MCF 10A (cell line): ENCODE measurements around the gene BOD1L1. TPM values are rescaled to one million over a fixed set of nuclear protein-coding genes. Genes with fewer than 3 reads are reported as not detected.
"Not testable (repeated sequence)": the region's sequence is repeated elsewhere in the genome, so short reads cannot be mapped to it uniquely, and the experiment has no call there.

Source experiments
- BruUV-seq: library from RNA; stranded (reverse); fragments of 400-500 nt; replicated peaks from 2 replicates; lab custom pipeline; 2021; lab: Mats Ljungman, UMichigan
- CTCF ChIA-PET: fragments of 300-600 bp; sonication (Branson Sonifier 250); formaldehyde crosslinking; extraction: SDS; loops from one replicate; lab custom pipeline; 2021; ENCODE audit warnings: antibody characterized with exemption, inconsistent platforms; lab: Yijun Ruan, JAX
- POLR2A ChIA-PET: fragments of 300-600, 350-650 bp; sonication (Branson Sonifier 250); formaldehyde crosslinking; extraction: SDS; loops from one replicate; lab custom pipeline; 2020; ENCODE audit warnings: antibody characterized with exemption, inconsistent platforms; lab: Yijun Ruan, JAX
- DNase-seq: peaks from one replicate; pipeline ENCODE4 v3.0.0-alpha.2; 2018; ENCODE audit not compliant: unreplicated experiment
- H3K27ac Mint-ChIP-seq: one replicate; pipeline ENCODE4 v1.8.0; 2022; ENCODE audit warnings: mild to moderate bottlenecking, low read depth, mixed read lengths; ENCODE audit not compliant: unreplicated experiment
- H3K27me3 Mint-ChIP-seq: one replicate; pipeline ENCODE4 v1.8.0; 2022; ENCODE audit warnings: mixed read lengths; ENCODE audit not compliant: insufficient read depth, unreplicated experiment
- H3K36me3 Mint-ChIP-seq: one replicate; pipeline ENCODE4 v1.8.0; 2022; ENCODE audit warnings: mild to moderate bottlenecking, moderate library complexity, mixed read lengths; ENCODE audit not compliant: insufficient read depth, unreplicated experiment
- H3K4me1 Mint-ChIP-seq: one replicate; pipeline ENCODE4 v1.8.0; 2022; ENCODE audit warnings: mixed read lengths; ENCODE audit not compliant: insufficient read depth, unreplicated experiment
- H3K4me3 Mint-ChIP-seq: one replicate; pipeline ENCODE4 v1.8.0; 2022; ENCODE audit warnings: mild to moderate bottlenecking, moderate library complexity, mixed read lengths; ENCODE audit not compliant: unreplicated experiment
- H3K9me3 Mint-ChIP-seq: one replicate; pipeline ENCODE4 v1.8.0; 2022; ENCODE audit warnings: mixed read lengths; ENCODE audit not compliant: unreplicated experiment
- intact Hi-C: fragments of 100-400 bp; cut with micrococcal nuclease; formaldehyde crosslinking; loops from 2 replicates; pipeline ENCODE4 v1.14.1; 2022
- total RNA-seq: library from RNA; stranded (reverse); gene quantifications from 2 replicates; pipeline ENCODE4 v1.2.3, GENCODE V29; 2022
- TF ChIP-seq, protein P1 (sequence below): fragments of 200-600 bp; IDR thresholded peaks from one replicate; pipeline ENCODE4 v1.8.0; 2022; ENCODE audit warnings: antibody characterized with exemption, mild to moderate bottlenecking; ENCODE audit not compliant: unreplicated experiment

BOD1L1 gene
- total RNA-seq, 1 experiment from 2014 or later = 46.8 TPM

DNA sequence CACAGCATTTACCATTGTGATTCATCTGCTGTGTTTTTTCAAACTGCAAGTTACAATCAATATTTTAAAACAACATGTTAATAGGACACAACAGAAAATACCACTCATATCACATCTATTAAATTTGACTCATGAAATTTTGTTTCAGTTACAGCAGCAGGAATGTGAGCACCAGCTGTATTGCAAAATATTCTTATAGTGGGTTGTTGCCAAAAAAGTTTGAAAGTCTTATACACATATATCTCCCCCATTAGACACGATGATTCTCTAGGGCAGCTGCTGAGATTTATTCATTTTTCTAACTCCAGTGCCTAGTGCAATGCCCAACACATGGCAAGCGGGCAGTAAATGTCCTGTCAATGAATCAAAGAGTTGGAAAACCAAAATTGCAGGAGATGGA lies 56.6 kb downstream of the BOD1L1 start:
- DNase-seq = no peak
- BruUV-seq = no TSS peak
- Mint-ChIP-seq H3K27ac (no peak overlapping the region), H3K36me3 (peaks cover 78% of the 10 kb centered on the region), H3K9me3 (no peaks in the 10 kb centered on the region), H3K4me1 (no peaks in the 10 kb centered on the region), H3K4me3 (no peak overlapping the region), H3K27me3 (no peaks in the 10 kb centered on the region)
- CTCF ChIA-PET = no interaction called here
- intact Hi-C loops = no loop called here
- POLR2A ChIA-PET = no interaction called here
- TF ChIP-seq, protein P1, sequence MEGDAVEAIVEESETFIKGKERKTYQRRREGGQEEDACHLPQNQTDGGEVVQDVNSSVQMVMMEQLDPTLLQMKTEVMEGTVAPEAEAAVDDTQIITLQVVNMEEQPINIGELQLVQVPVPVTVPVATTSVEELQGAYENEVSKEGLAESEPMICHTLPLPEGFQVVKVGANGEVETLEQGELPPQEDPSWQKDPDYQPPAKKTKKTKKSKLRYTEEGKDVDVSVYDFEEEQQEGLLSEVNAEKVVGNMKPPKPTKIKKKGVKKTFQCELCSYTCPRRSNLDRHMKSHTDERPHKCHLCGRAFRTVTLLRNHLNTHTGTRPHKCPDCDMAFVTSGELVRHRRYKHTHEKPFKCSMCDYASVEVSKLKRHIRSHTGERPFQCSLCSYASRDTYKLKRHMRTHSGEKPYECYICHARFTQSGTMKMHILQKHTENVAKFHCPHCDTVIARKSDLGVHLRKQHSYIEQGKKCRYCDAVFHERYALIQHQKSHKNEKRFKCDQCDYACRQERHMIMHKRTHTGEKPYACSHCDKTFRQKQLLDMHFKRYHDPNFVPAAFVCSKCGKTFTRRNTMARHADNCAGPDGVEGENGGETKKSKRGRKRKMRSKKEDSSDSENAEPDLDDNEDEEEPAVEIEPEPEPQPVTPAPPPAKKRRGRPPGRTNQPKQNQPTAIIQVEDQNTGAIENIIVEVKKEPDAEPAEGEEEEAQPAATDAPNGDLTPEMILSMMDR = no peak

DNA sequence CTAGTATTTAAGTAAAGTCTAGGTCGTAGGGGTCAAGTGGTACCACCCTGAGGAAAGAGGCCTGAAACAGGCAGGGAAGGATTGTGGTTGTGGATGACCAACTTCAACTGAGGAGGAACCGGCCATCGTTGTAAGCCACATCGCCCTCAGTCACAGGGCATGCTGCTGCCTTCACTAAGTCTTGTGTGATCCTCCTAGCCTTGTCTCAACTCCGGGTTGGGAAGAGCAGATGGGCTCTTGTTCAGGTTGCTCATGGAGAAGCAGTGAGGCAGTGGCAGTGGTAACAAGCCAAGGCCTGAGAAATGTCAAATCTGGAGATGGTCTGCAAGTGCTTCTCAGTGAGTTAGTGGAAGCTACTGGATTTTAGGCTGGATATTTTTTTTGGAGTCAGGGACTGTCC lies 60.4 kb downstream of the BOD1L1 start:
- no peak overlapping the region for H3K27ac Mint-ChIP-seq
- DNase-seq = no peak
- no peaks in the 10 kb centered on the region for H3K9me3 Mint-ChIP-seq
- intact Hi-C loops = no loop called here
- ChIA-PET CTCF (no interaction called here), POLR2A (interaction anchor here (0.5 kb wide), 1 partner anchor 844 kb away, joined by 3 read pairs; no protein-coding TSS in a partner anchor)
- BruUV-seq = no TSS peak
- H3K36me3 Mint-ChIP-seq = peaks cover 44% of the 10 kb centered on the region
- H3K4me1 Mint-ChIP-seq = no peaks in the 10 kb centered on the region
- TF ChIP-seq, protein P1 = no peak
- no peaks in the 10 kb centered on the region for H3K27me3 Mint-ChIP-seq
- no peak overlapping the region for H3K4me3 Mint-ChIP-seq

DNA sequence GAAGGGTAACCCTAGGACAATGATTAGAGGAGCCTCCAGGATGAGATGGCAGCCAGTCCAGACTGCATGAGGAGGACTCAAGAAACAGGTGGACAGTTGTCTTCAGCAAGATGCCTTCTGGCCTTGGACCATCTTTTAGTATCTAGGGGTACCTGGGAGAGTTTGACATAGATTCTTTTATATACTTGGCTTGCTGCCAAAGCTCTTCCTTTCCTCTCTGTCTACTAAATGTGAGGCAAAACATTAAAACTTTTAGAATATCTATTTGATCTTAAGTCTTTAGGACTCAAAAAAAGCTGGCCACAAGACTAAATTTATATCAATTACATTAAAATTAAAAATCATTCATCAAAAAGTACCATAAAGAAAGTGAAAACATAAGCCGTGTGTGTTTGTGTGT lies 64.6 kb downstream of the BOD1L1 start:
- ChIA-PET POLR2A (interaction anchor here (0.5 to 0.7 kb wide), 2 partner anchors 105 to 711 kb away, joined by 3 to 5 read pairs; no protein-coding TSS in a partner anchor), CTCF (interaction anchor here (0.7 to 4.2 kb wide), 6 partner anchors 12 to 932 kb away, joined by 3 to 25 read pairs (median 4); no protein-coding TSS in a partner anchor)
- intact Hi-C loops = no loop called here

DNA sequence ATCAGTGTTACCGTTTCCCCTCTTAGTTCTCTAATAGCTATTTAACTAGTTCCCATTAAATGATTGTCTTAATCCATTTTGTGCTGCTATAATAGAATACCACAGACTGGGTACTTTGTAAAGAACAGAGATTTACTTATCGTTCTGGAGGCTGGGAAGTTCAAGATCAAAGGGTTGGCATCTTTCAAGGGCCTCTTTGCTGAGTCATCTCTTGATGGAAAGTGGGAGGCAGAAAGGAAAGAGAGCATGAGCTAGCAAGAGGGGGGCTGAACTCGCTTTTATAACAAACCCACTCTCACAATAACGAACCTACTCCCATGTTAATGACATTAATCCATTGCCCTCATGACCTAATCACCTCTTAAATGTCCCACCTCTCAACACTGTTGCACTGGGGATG lies 65.9 kb downstream of the BOD1L1 start:
- intact Hi-C loops = no loop called here
- ChIA-PET POLR2A (no interaction called here), CTCF (interaction anchor here (1.2 to 4.2 kb wide), 2 partner anchors 13 to 837 kb away, joined by 4 to 25 read pairs; no protein-coding TSS in a partner anchor)
- TF ChIP-seq, protein P1 = no peak
- H3K4me3 Mint-ChIP-seq = no peak overlapping the region
- H3K9me3 Mint-ChIP-seq = no peaks in the 10 kb centered on the region
- no peak for DNase-seq
- H3K4me1 Mint-ChIP-seq = peaks cover 14% of the 10 kb centered on the region
- no TSS peak for BruUV-seq
- peaks cover 4% of the 10 kb centered on the region for H3K36me3 Mint-ChIP-seq
- no peaks in the 10 kb centered on the region for H3K27me3 Mint-ChIP-seq
- H3K27ac Mint-ChIP-seq = no peak overlapping the region

More for the DNA sequence above, 64.6 kb downstream of the BOD1L1 start:
- Mint-ChIP-seq H3K27ac (no peak overlapping the region), H3K27me3 (no peaks in the 10 kb centered on the region), H3K4me3 (no peak overlapping the region), H3K9me3 (no peaks in the 10 kb centered on the region), H3K4me1 (peaks cover 14% of the 10 kb centered on the region), H3K36me3 (peaks cover 14% of the 10 kb centered on the region)
- DNase-seq = no peak
- no TSS peak for BruUV-seq
- TF ChIP-seq, protein P1 = no peak

DNA sequence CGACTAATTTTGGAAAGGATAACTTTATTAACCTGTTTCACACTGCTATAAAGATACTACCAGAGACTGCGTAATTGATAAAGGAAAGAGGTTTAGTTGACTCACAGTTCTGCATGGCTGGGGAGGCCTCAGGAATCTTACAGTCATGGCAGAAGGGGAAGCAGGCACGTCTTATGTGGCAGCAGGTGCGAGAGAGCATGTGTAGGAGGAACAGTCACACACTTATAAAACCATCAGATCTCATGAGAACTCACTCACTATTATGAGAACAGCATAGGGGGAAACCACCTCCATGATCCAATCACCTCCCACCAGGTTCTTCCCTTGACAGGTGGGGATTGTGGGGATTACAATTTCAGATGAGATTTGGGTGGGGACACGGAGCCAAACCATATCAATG lies 67.4 kb downstream of the BOD1L1 start:
- H3K9me3 Mint-ChIP-seq, intact Hi-C loops, H3K4me3 Mint-ChIP-seq, POLR2A ChIA-PET, DNase-seq, H3K36me3 Mint-ChIP-seq, BruUV-seq, H3K27ac Mint-ChIP-seq, H3K27me3 Mint-ChIP-seq: not testable (repeated sequence)
- peaks cover 14% of the 10 kb centered on the region for H3K4me1 Mint-ChIP-seq
- CTCF ChIA-PET = interaction anchor here (0.6 kb wide), 1 partner anchor 12 kb away, joined by 3 read pairs; no protein-coding TSS in a partner anchor
